GM19328 (cell line): ENCODE results near the gene PCNX3.
"Not testable (repeated sequence)": the region's sequence is repeated elsewhere in the genome, so short reads cannot be mapped to it uniquely, and the experiment has no call there.

ENCODE experiments used
- ATAC-seq: cut with Tn5 transposase; IDR thresholded peaks from one replicate; pipeline ENCODE4 v1.9.1; 2021; ENCODE audit warnings: mild to moderate bottlenecking, moderate library complexity; ENCODE audit not compliant: unreplicated experiment

The PCNX3 gene

DNA sequence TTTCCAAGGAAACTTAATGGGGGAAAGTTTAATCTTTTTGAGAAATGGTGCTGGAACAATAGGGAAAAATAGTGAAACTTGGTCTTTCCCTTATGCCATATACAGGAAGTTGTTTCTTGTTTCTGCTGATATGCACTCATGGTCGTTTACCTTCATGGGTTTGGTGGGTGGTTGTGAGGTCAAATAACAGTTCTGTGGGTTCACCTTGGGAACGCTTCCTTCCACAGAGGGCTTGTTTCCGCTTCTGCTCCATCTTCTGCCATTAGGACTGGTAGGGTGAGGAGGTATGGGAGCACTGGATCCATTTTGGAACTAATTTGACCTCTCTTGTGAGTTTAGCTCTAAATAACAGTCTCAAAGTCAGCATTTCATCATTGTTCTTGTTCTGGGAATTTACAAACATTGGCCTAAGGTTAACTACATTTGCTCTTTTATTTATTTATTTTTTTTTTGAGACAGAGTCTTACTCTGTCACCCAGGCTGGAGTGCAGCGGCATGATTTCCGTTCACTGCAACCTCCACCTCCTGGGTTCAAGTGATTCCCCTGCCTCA is 64.7 kb downstream of the PCNX3 start:
- ATAC-seq: no peak

GRCh38 chr11:65683480-65683879 is 67.9 kb downstream of the PCNX3 start:
- ATAC-seq: not testable (repeated sequence)

DNA sequence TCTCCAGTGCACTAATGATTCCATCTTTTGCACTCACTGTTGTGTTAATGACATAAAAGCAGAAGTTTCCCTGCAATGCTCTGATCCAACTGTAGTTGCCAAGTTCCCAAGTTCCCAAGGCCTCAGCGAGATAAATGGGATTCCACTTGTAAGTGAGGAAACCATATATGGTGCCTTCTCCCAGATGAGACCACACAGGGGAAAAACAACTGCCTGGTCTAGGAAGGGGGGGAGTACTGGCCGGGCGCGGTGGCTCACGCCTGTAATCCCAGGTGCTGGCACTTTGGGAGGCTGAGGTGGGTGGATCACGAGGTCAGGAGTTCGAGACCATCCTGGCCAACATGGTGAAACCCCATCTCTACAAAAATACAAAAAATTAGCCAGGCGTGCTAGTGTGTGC is 70.4 kb downstream of the PCNX3 start:
- ATAC-seq: no peak
